ENCODE measurements around the gene SLC25A42.

- TF ChIP-seq CTCF (IDR thresholded peaks at IDR 0.05) (no peak), POLR2A (IDR thresholded peaks at IDR 0.05) (no peak), EP300 (IDR thresholded peaks at IDR 0.05) (no peak)
Observed at GRCh38 chr19:19077103-19077502, 13.3 kb downstream of the SLC25A42 start.
